Measurements from ENCODE around the gene CHKB.

CHKB gene

GRCh38 chr22:50581031-50581949 lies 1.4 kb downstream of the CHKB start:
- DNase-seq (ENCODE audit: extremely low read depth, low read depth) = no peak
- no peak for TF ChIP-seq CTCF (IDR thresholded peaks at IDR 0.05; ENCODE audit: low read depth, low read length)

- DNase-seq (ENCODE audit: extremely low read depth, low read depth) = no peak
- TF ChIP-seq CTCF (IDR thresholded peaks at IDR 0.05; ENCODE audit: low read depth, low read length) = no peak
Observed at GRCh38 chr22:50579752-50580151, 2.9 kb downstream of the CHKB start.

- no peak for DNase-seq (ENCODE audit: extremely low read depth, low read depth)
- TF ChIP-seq CTCF (IDR thresholded peaks at IDR 0.05; ENCODE audit: low read depth, low read length) = no peak
Observed at GRCh38 chr22:50578776-50579310, 3.8 kb downstream of the CHKB start.

- no peak; the same call in 1 of the 2 replicates for TF ChIP-seq CTCF (IDR thresholded peaks at IDR 0.05; ENCODE audit: low read depth, low read length)
Observed at GRCh38 chr22:50577987-50578775, 4.5 kb downstream of the CHKB start, which contains the start of gene CPT1B. CPT1B (minus strand) TSS chr22:50578427; CDS start chr22:50577915, 512 bp downstream.

GRCh38 chr22:50577697-50577986 lies 5.0 kb downstream of the CHKB start:
- TF ChIP-seq CTCF (IDR thresholded peaks at IDR 0.05; ENCODE audit: low read depth, low read length) = no peak
- DNase-seq (ENCODE audit: extremely low read depth, low read depth) = no peak

More at GRCh38 chr22:50577987-50578775, 4.5 kb downstream of the CHKB start, which contains the start of gene CPT1B:
- DNase-seq (ENCODE audit: extremely low read depth, low read depth) = no peak

- DNase-seq (ENCODE audit: extremely low read depth, low read depth) = no peak
- TF ChIP-seq CTCF (IDR thresholded peaks at IDR 0.05; ENCODE audit: low read depth, low read length) = no peak
Observed at GRCh38 chr22:50576806-50577696, 5.6 kb downstream of the CHKB start.

Data from AG09319 (cell line).